SK-N-SH (cell line): ENCODE data around the gene C4orf54. TPM values are rescaled to one million over a fixed set of nuclear protein-coding genes. Genes with fewer than 3 reads are reported as not detected.

Experiments used
- CTCF ChIA-PET: fragments of 300-600, 350-600 bp; formaldehyde crosslinking; extraction: SDS; loops from one replicate; lab custom pipeline; 2021; lab: Yijun Ruan, JAX
- POLR2A ChIA-PET: fragments of 350-600 bp; sonication (Branson Sonifier 250); formaldehyde crosslinking; extraction: SDS; loops from one replicate; lab custom pipeline; 2020; ENCODE audit warnings: antibody characterized with exemption, inconsistent platforms; lab: Yijun Ruan, JAX
- DNase-seq: peaks from one replicate; pipeline ENCODE4 v3.0.0; 2012
- H2AFZ ChIP-seq: fragments of 200-600 bp; sonication (generic); 2 replicates; pipeline ENCODE4 v1.8.1; 2016; ENCODE audit warnings: antibody characterized with exemption, mild to moderate bottlenecking, low read depth
- H3F3A ChIP-seq: fragments of 200-600 bp; sonication (generic); replicated peaks from 2 replicates; pipeline ENCODE3; 2016; ENCODE audit warnings: antibody characterized with exemption, mild to moderate bottlenecking; ENCODE audit not compliant: insufficient read depth
- H3K27ac ChIP-seq, 2 experiments: fragments of 200-500 bp in 1 of 2; fragments of 200-600 bp in 1 of 2; sonication (Bioruptor generic) in 1 of 2; sonication (generic), shearing (Covaris generic) in 1 of 2; 2 replicates each; pipeline versions ENCODE4 v1.5.1 to v1.6.1; 2014 to 2016; ENCODE audit warnings: low read depth in 2 of 2, inconsistent platforms in 1 of 2, low read length in 1 of 2, mild to moderate bottlenecking in 1 of 2, mixed read lengths in 1 of 2
- H3K27me3 ChIP-seq: fragments of 200-600 bp; sonication (generic), shearing (Covaris generic); 2 replicates; pipeline ENCODE4 v1.6.1; 2016; ENCODE audit warnings: mixed run types; ENCODE audit not compliant: insufficient read depth
- H3K36me3 ChIP-seq, 2 experiments: fragments of 200-500 bp in 1 of 2; fragments of 200-600 bp in 1 of 2; sonication (Bioruptor generic) in 1 of 2; sonication (generic) in 1 of 2; replicated peaks in 1 of 2; 2 replicates each; pipeline versions ENCODE3 to v1.5.1; 2014 to 2016; ENCODE audit warnings: low read length in 1 of 2, mild to moderate bottlenecking in 1 of 2; ENCODE audit not compliant: insufficient read depth in 2 of 2, control insufficient read depth in 1 of 2
- H3K4me1 ChIP-seq, 2 experiments: fragments of 200-500 bp in 1 of 2; fragments of 200-600 bp in 1 of 2; sonication (Bioruptor generic) in 1 of 2; sonication (generic), shearing (Covaris generic) in 1 of 2; 2 replicates each; pipeline versions ENCODE4 v1.5.1 to v1.6.1; 2014 to 2016; ENCODE audit warnings: low read depth in 1 of 2, low read length in 1 of 2, mixed run types in 1 of 2; ENCODE audit not compliant: insufficient read depth in 2 of 2, control insufficient read depth in 1 of 2
- H3K4me2 ChIP-seq: fragments of 200-600 bp; sonication (generic), shearing (Covaris generic); 2 replicates; pipeline ENCODE4 v1.6.1; 2017; ENCODE audit warnings: mixed run types
- H3K4me3 ChIP-seq, 2 experiments: fragments of 200-500 bp in 1 of 2; fragments of 200-600 bp in 1 of 2; sonication (Bioruptor generic) in 1 of 2; sonication (generic), shearing (Covaris generic) in 1 of 2; 2 replicates each; pipeline versions ENCODE4 v1.5.1 to v1.8.1; 2014 to 2016; ENCODE audit warnings: low read depth in 2 of 2, inconsistent platforms in 1 of 2, low read length in 1 of 2, mild to moderate bottlenecking in 1 of 2, mixed read lengths in 1 of 2, moderate library complexity in 1 of 2
- H3K79me2 ChIP-seq: fragments of 200-600 bp; sonication (generic); 2 replicates; pipeline ENCODE4 v1.8.1; 2017; ENCODE audit warnings: mild to moderate bottlenecking; ENCODE audit not compliant: insufficient read depth
- H3K9ac ChIP-seq: fragments of 200-600 bp; sonication (generic); 2 replicates; pipeline ENCODE4 v1.6.1; 2017; ENCODE audit warnings: mixed run types
- H3K9me2 ChIP-seq: fragments of 200-600 bp; sonication (generic); 2 replicates; pipeline ENCODE4 v1.6.1; 2017; ENCODE audit warnings: mixed run types
- H3K9me3 ChIP-seq: fragments of 200-600 bp; sonication (generic); 2 replicates; pipeline ENCODE4 v1.6.1; 2017; ENCODE audit warnings: mixed run types, mild to moderate bottlenecking, moderate library complexity
- H4K20me1 ChIP-seq: fragments of 200-600 bp; sonication (generic); 2 replicates; pipeline ENCODE4 v1.6.1; 2017; ENCODE audit warnings: mild to moderate bottlenecking, mixed run types; ENCODE audit not compliant: insufficient read depth
- FOXJ3 ChIP-seq: sonication (generic); formaldehyde crosslinking; IDR thresholded peaks from 2 replicates; pipeline ENCODE4 v1.5.1; 2020; ENCODE audit warnings: mild to moderate bottlenecking, missing genetic modification reagents
- GABPA ChIP-seq: IDR thresholded peaks from 2 replicates; pipeline ENCODE4 v1.4.0; 2012; ENCODE audit warnings: low read depth, mild to moderate bottlenecking
- GATA2 ChIP-seq: sonication (generic); formaldehyde crosslinking; IDR thresholded peaks from 2 replicates; pipeline ENCODE4 v1.5.0; 2020; ENCODE audit warnings: mild to moderate bottlenecking, missing genetic modification reagents
- RCOR1 ChIP-seq: fragments of 150-350 bp; IDR thresholded peaks from 2 replicates; pipeline ENCODE4 v1.6.1; 2017; ENCODE audit warnings: antibody characterized with exemption, low read length
- RXRA ChIP-seq: IDR thresholded peaks from 2 replicates; pipeline ENCODE4 v1.4.0; 2012; ENCODE audit warnings: low read depth, mild to moderate bottlenecking, borderline replicate concordance
- SMC3 ChIP-seq: IDR thresholded peaks from 2 replicates; pipeline ENCODE4 v1.6.1; 2012; ENCODE audit warnings: low read depth, low read length, improper control_type of control experiment
- USF1 ChIP-seq: IDR thresholded peaks from 2 replicates; pipeline ENCODE4 v1.4.0; 2012; ENCODE audit warnings: low read depth, borderline replicate concordance
- USF2 ChIP-seq: fragments of 150-350 bp; IDR thresholded peaks from 2 replicates; pipeline ENCODE4 v1.6.1; 2017; ENCODE audit warnings: antibody characterized with exemption, low read length, low read depth, borderline replicate concordance
- WGBS: methylation state at CpG from one replicate; pipeline ENCODE4 v1.1.6; 2017; ENCODE audit warnings: low lambda C conversion rate; 5-methylcytosine and 5-hydroxymethylcytosine counted together
- polyA plus RNA-seq, 3 experiments: library from polyadenylated mRNA; depleted of rRNA; stranded (reverse); fragments of >200 nt; gene quantifications; 2 replicates each; pipeline ENCODE4 v1.2.3, GENCODE V29; 2012
- TF ChIP-seq, protein P1 (sequence below): IDR thresholded peaks from 2 replicates; pipeline ENCODE4 v1.6.1; 2012; ENCODE audit warnings: mild to moderate bottlenecking, low read depth, low read length, moderate library complexity
- TF ChIP-seq, protein P2 (sequence below): fragments of 200-600 bp; sonication (generic); IDR thresholded peaks from 2 replicates; pipeline ENCODE4 v1.6.1; 2017; ENCODE audit warnings: antibody characterized with exemption, mild to moderate bottlenecking, moderate library complexity

The C4orf54 gene
- polyA plus RNA-seq, 1 of the 3 experiments (the other 2 are of a cell fraction), result not detected

- TF ChIP-seq, protein P1, sequence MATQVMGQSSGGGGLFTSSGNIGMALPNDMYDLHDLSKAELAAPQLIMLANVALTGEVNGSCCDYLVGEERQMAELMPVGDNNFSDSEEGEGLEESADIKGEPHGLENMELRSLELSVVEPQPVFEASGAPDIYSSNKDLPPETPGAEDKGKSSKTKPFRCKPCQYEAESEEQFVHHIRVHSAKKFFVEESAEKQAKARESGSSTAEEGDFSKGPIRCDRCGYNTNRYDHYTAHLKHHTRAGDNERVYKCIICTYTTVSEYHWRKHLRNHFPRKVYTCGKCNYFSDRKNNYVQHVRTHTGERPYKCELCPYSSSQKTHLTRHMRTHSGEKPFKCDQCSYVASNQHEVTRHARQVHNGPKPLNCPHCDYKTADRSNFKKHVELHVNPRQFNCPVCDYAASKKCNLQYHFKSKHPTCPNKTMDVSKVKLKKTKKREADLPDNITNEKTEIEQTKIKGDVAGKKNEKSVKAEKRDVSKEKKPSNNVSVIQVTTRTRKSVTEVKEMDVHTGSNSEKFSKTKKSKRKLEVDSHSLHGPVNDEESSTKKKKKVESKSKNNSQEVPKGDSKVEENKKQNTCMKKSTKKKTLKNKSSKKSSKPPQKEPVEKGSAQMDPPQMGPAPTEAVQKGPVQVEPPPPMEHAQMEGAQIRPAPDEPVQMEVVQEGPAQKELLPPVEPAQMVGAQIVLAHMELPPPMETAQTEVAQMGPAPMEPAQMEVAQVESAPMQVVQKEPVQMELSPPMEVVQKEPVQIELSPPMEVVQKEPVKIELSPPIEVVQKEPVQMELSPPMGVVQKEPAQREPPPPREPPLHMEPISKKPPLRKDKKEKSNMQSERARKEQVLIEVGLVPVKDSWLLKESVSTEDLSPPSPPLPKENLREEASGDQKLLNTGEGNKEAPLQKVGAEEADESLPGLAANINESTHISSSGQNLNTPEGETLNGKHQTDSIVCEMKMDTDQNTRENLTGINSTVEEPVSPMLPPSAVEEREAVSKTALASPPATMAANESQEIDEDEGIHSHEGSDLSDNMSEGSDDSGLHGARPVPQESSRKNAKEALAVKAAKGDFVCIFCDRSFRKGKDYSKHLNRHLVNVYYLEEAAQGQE, result no peak
- TF ChIP-seq GATA2 (CRISPR knock-in tag), result no peak
Measured at GRCh38 chr4:99668472-99668871, 10.8 kb upstream of the C4orf54 start (continued).

DNA sequence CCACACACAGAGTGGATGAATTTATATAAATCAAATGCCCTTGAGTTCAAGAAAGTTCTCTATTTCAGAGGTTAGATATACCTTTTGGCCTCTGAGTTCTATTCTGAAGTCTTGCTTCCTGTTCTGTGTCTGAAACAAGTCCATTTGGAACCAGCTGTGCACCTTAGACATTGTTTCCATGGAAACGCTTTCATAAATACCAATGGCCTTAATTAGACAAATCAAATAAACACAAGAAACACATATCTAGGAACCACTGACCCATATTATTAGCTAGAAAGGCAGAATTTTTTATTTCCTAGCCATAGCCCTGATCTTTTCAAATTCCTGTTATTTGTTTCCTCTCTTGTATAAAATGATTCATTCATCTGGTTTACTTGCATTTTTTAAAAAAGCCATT, 8.4 kb upstream of the C4orf54 start:
- no peaks in the 10 kb centered on the region for H3F3A ChIP-seq
- H3K27ac ChIP-seq, result no peak overlapping the region
- H3K9ac ChIP-seq, result no peak overlapping the region
- H3K4me2 ChIP-seq, result no peak overlapping the region
- H3K27me3 ChIP-seq, result no peaks in the 10 kb centered on the region; the same call in 1 of the 2 replicates
- H4K20me1 ChIP-seq, result no peaks in the 10 kb centered on the region
- H3K36me3 ChIP-seq, result no peaks in the 10 kb centered on the region
- no peak overlapping the region for H2AFZ ChIP-seq
- no peaks in the 10 kb centered on the region for H3K9me3 ChIP-seq
- H3K4me3 ChIP-seq, result no peak overlapping the region
- no peaks in the 10 kb centered on the region for H3K4me1 ChIP-seq
- TF ChIP-seq SMC3, result no peak
- TF ChIP-seq USF2, result no peak
- TF ChIP-seq GABPA, result no peak
- TF ChIP-seq, protein P2, sequence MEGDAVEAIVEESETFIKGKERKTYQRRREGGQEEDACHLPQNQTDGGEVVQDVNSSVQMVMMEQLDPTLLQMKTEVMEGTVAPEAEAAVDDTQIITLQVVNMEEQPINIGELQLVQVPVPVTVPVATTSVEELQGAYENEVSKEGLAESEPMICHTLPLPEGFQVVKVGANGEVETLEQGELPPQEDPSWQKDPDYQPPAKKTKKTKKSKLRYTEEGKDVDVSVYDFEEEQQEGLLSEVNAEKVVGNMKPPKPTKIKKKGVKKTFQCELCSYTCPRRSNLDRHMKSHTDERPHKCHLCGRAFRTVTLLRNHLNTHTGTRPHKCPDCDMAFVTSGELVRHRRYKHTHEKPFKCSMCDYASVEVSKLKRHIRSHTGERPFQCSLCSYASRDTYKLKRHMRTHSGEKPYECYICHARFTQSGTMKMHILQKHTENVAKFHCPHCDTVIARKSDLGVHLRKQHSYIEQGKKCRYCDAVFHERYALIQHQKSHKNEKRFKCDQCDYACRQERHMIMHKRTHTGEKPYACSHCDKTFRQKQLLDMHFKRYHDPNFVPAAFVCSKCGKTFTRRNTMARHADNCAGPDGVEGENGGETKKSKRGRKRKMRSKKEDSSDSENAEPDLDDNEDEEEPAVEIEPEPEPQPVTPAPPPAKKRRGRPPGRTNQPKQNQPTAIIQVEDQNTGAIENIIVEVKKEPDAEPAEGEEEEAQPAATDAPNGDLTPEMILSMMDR, result no peak
- no peak for TF ChIP-seq USF1
- TF ChIP-seq GATA2 (CRISPR knock-in tag), result no peak
- TF ChIP-seq RXRA, result no peak
- TF ChIP-seq FOXJ3 (CRISPR knock-in tag), result no peak
- TF ChIP-seq RCOR1, result no peak
- TF ChIP-seq, all 33 proteins: peak for 0
- no peak for DNase-seq
- 24% methylated on average over 1 of the region's 1 CpG for whole genome bisulfite sequencing
- H3K79me2 ChIP-seq, result no peaks in the 10 kb centered on the region
- ChIA-PET POLR2A (no interaction called here), CTCF (no interaction called here)
- H3K9me2 ChIP-seq, result no peaks in the 10 kb centered on the region
